ENCODE measurements around the gene SNX25. TPM values are rescaled to one million over a fixed set of nuclear protein-coding genes. Genes with fewer than 3 reads are reported as not detected.
"Not testable (repeated sequence)": the region's sequence is repeated elsewhere in the genome, so short reads cannot be mapped to it uniquely, and the experiment has no call there.

Gene SNX25
- total RNA-seq, 2 donors from 2014 or later: 13.3 to 30.6 TPM

GRCh38 chr4:185311113-185311888 is 101.9 kb downstream of the SNX25 start:
- no peaks in the 10 kb centered on the region for H3K4me1 ChIP-seq
- no peak for TF ChIP-seq CTCF (IDR thresholded peaks at IDR 0.05)
- H3K27ac ChIP-seq: no peak overlapping the region
- no peak overlapping the region for H3K9ac ChIP-seq (ENCODE audit: low read depth in 2 of 2, low read length in 2 of 2)
- H3K4me3 ChIP-seq: no peak overlapping the region
- H3K9me3 ChIP-seq: no peaks in the 10 kb centered on the region
- no peak for DNase-seq
- no peaks in the 10 kb centered on the region for H3K36me3 ChIP-seq
- no peaks in the 10 kb centered on the region for H3K27me3 ChIP-seq
- intact Hi-C loops (cut with DNase I): no loop called here

DNA sequence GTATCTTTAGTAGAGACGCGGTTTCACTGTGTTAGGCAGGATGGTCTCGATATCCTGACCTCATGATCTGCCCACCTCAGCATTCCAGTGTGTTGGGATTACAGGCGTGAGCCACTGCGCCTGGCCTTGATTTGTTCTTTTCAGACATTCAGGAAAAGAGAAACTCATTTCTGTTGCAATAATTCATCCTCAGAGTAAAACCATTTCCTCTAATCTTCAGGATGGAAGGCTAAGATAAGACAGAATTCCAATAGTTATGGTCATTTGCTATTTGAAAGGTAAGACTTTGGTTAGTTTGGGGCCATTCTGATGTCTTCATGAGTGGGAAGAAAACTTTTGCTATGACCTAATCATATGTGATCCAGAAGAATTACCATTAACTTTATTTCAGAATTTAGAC is 103.3 kb downstream of the SNX25 start:
- no peak overlapping the region for H3K27ac ChIP-seq
- no peaks in the 10 kb centered on the region for H3K27me3 ChIP-seq
- no peak for DNase-seq
- H3K4me3 ChIP-seq: no peak overlapping the region
- H3K9ac ChIP-seq (ENCODE audit: low read depth in 2 of 2, low read length in 2 of 2): no peak overlapping the region
- H3K9me3 ChIP-seq: no peaks in the 10 kb centered on the region
- intact Hi-C loops (cut with DNase I): no loop called here
- no peak for TF ChIP-seq CTCF (IDR thresholded peaks at IDR 0.05)
- H3K36me3 ChIP-seq: no peaks in the 10 kb centered on the region
- H3K4me1 ChIP-seq: no peaks in the 10 kb centered on the region

GRCh38 chr4:185317462-185317861 is 108.1 kb downstream of the SNX25 start:
- H3K27ac ChIP-seq; H3K9me3 ChIP-seq; H3K4me3 ChIP-seq; H3K9ac ChIP-seq (ENCODE audit: low read depth in 2 of 2, low read length in 2 of 2); intact Hi-C loops (cut with DNase I); DNase-seq; H3K27me3 ChIP-seq; H3K36me3 ChIP-seq; H3K4me1 ChIP-seq: not testable (repeated sequence)

GRCh38 chr4:185317880-185318279 is 108.5 kb downstream of the SNX25 start:
- no peaks in the 10 kb centered on the region for H3K27me3 ChIP-seq
- DNase-seq: no peak
- H3K9ac ChIP-seq (ENCODE audit: low read depth in 2 of 2, low read length in 2 of 2): no peak overlapping the region
- no peak for TF ChIP-seq CTCF (IDR thresholded peaks at IDR 0.05)
- no peaks in the 10 kb centered on the region for H3K4me1 ChIP-seq
- no peaks in the 10 kb centered on the region for H3K36me3 ChIP-seq
- no peaks in the 10 kb centered on the region for H3K9me3 ChIP-seq
- H3K4me3 ChIP-seq: no peak overlapping the region
- H3K27ac ChIP-seq: no peak overlapping the region
- intact Hi-C loops (cut with DNase I): no loop called here

DNA sequence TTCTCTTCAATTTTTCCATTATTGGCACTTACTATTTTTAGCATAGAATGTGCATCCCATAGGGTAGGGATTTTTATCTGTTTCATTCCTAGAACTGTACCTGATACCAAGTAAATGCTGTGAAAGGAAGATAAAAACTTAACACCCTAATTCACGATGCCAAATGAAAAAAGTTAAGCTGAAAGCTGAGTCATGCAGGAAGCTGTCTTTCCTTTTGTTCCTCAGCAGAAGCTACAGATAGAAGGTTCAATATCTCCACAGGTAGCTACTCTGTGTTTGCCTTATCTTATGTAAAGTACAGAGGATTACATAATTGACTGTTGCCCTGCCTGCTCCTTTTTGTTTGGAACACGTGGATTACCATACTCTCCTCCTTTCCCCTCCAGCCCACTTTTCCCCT is 109.3 kb downstream of the SNX25 start:
- Histone ChIP-seq H3K4me3 (no peak overlapping the region), H3K36me3 (no peaks in the 10 kb centered on the region), H3K4me1 (no peaks in the 10 kb centered on the region), H3K27ac (no peak overlapping the region), H3K27me3 (no peaks in the 10 kb centered on the region), H3K9me3 (no peaks in the 10 kb centered on the region), H3K9ac (ENCODE audit: low read depth in 2 of 2, low read length in 2 of 2) (no peak overlapping the region)
- no peak for TF ChIP-seq CTCF (IDR thresholded peaks at IDR 0.05)
- DNase-seq: no peak
- intact Hi-C loops (cut with DNase I): no loop called here

DNA sequence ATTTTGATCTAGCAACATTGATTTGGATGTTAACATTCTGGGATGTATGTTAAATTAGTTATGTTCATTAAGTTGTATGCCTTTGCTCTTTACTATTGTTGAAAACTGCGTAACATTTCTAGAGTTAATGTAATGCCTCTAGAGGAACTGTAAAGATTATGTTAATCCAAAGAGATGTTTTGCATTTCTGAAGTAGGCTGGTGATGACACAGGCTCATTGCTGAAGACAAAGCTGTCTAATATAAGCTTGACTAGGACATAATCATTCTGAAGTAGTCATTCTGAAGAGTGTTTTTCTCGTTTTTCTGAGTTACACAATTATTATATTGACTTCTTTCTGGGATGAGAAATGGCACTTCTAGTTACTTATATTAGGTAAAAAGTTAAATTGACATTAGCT is 113.4 kb downstream of the SNX25 start:
- no peak overlapping the region for H3K4me3 ChIP-seq
- no peaks in the 10 kb centered on the region for H3K27me3 ChIP-seq
- H3K9me3 ChIP-seq: no peaks in the 10 kb centered on the region
- H3K9ac ChIP-seq (ENCODE audit: low read depth in 2 of 2, low read length in 2 of 2): no peak overlapping the region
- H3K4me1 ChIP-seq: no peaks in the 10 kb centered on the region
- intact Hi-C loops (cut with DNase I): no loop called here
- no peaks in the 10 kb centered on the region for H3K36me3 ChIP-seq
- no peak for DNase-seq
- H3K27ac ChIP-seq: no peak overlapping the region
- no peak for TF ChIP-seq CTCF (IDR thresholded peaks at IDR 0.05)

Data from colonic mucosa (tissue), 4 donors.